NB4 (cell line): Measurements from ENCODE around the gene MTARC2.

Experiments
- DNase-seq: peaks from one replicate; pipeline ENCODE4 v3.0.0; 2010; ENCODE audit warnings: low read depth
- H3K4me3 ChIP-seq: one replicate; pipeline ENCODE4 v1.5.1; 2011; ENCODE audit warnings: mild to moderate bottlenecking, low read depth, low read length, moderate library complexity
- MYC ChIP-seq: IDR thresholded peaks from 2 replicates; pipeline ENCODE4 v1.6.1; 2011; ENCODE audit warnings: low read depth, low read length
- POLR2A ChIP-seq: IDR thresholded peaks from 2 replicates; pipeline ENCODE4 v1.6.1; 2011; ENCODE audit warnings: mild to moderate bottlenecking; ENCODE audit not compliant: insufficient read length; ENCODE audit errors: extremely low read depth
- TF ChIP-seq, protein P1 (sequence below): IDR thresholded peaks from 2 replicates; pipeline ENCODE4 v1.6.1; 2011; ENCODE audit warnings: low read depth, low read length
- TF ChIP-seq, protein P2 (sequence below): IDR thresholded peaks from one replicate; pipeline ENCODE4 v1.5.1; 2012; ENCODE audit warnings: low read depth, low read length

The MTARC2 gene

DNA sequence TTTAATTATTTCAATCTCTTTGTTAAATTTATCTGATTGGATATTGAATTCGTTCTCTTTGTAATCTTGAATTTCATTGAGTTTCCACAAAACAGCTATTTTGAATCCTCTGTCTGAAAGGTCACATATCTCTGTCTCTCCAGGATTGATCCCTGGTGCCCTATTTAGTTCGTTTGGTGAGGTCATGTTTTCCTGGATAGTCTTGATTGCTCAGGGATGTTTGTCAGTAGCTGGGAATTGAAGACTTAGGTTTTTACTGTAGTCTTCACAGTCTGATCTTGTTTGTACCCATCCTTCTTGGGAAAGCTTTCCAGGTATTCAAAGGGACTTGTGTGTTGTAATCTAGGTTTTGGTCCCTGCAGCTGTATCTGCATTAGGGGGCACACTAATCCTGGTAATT lies 6.8 kb upstream of the MTARC2 start:
- no peak overlapping the region for H3K4me3 ChIP-seq
- TF ChIP-seq, protein P1, sequence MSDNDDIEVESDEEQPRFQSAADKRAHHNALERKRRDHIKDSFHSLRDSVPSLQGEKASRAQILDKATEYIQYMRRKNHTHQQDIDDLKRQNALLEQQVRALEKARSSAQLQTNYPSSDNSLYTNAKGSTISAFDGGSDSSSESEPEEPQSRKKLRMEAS: no peak
- no peak for TF ChIP-seq POLR2A
- TF ChIP-seq, protein P2, sequence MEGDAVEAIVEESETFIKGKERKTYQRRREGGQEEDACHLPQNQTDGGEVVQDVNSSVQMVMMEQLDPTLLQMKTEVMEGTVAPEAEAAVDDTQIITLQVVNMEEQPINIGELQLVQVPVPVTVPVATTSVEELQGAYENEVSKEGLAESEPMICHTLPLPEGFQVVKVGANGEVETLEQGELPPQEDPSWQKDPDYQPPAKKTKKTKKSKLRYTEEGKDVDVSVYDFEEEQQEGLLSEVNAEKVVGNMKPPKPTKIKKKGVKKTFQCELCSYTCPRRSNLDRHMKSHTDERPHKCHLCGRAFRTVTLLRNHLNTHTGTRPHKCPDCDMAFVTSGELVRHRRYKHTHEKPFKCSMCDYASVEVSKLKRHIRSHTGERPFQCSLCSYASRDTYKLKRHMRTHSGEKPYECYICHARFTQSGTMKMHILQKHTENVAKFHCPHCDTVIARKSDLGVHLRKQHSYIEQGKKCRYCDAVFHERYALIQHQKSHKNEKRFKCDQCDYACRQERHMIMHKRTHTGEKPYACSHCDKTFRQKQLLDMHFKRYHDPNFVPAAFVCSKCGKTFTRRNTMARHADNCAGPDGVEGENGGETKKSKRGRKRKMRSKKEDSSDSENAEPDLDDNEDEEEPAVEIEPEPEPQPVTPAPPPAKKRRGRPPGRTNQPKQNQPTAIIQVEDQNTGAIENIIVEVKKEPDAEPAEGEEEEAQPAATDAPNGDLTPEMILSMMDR: no peak
- TF ChIP-seq MYC: no peak
- DNase-seq: no peak

DNA sequence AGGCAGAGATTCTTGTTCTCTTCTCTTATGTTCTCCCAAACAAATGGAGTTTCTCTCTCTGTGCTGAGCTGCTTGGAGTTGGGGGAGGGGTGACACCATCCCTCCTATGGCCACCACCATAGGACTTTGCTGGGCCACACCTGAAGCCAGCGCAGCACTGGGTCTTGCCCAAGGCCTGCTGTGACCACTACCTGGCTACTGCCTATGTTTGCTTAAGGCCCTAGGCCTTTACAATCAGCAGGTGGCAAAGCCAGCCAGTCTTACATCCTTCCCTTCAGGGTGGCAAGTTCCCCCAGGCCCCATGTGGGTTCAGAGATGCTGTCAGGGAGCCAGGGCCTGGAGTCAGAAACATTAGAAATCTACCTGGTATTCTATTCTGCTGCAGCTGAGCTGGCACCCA lies 6.3 kb upstream of the MTARC2 start:
- no peak for DNase-seq
- TF ChIP-seq MYC (no peak), POLR2A (no peak)
- TF ChIP-seq, protein P1: no peak
- TF ChIP-seq, protein P2: no peak
- H3K4me3 ChIP-seq: no peak overlapping the region

DNA sequence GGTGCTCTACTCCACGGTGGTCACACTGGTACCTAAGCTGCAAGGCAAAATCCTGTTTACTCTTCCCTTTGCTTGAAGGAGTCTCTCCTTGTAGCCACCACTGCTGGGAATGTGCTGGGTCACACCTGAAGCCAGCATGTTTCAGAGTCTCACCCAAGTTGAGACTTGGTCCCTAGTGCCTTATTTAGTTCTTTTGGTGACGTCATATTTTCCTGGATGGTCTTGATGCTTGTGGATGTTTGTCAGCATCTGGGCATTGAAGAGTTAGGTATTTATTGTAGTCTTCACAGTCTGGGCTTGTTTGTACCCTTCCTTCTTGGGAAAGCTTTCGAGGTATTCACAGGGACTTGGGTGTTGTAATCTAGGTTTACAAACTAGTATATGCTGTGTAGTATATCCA lies 5.6 kb upstream of the MTARC2 start:
- TF ChIP-seq, protein P2: no peak
- no peak for TF ChIP-seq POLR2A
- no peak for DNase-seq
- no peak overlapping the region for H3K4me3 ChIP-seq

DNA sequence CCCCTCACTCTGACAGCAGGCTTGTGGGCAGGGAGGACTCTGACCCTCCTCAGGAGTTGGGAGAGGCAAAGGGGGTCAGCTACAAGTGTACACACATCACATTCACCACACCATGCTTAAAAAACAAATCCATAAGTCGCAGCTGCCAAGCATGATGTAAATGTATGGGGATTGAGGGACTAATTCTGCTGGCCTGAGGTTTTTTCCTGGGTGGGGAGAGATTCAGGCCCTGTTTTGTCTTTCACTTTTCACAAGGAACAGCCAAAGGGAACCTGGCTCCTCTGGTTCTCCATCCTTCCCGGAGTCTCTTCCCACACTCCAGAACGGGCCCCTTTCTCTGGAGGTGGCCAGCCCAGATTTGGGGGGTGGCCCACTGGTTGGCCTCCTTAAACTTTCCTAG lies 1.3 kb upstream of the MTARC2 start:
- H3K4me3 ChIP-seq: no peak overlapping the region
- TF ChIP-seq, protein P2: no peak
- TF ChIP-seq MYC: no peak
- TF ChIP-seq POLR2A: no peak
- TF ChIP-seq, protein P1: no peak
- DNase-seq: no peak

GRCh38 chr1:220747437-220748088 lies 559 bp upstream of the MTARC2 start:
- DNase-seq: no peak
- TF ChIP-seq, protein P1: no peak
- TF ChIP-seq, protein P2: no peak
- no peak for TF ChIP-seq POLR2A
- no peak for TF ChIP-seq MYC
- peak overlapping the region; percentile 73 for H3K4me3 ChIP-seq

- TF ChIP-seq, protein P2: no peak
- no peak for TF ChIP-seq MYC
- no peak for TF ChIP-seq POLR2A
- TF ChIP-seq, protein P1: no peak
- peak overlapping the region; percentile 73 for H3K4me3 ChIP-seq
- no peak for DNase-seq
Observed at GRCh38 chr1:220748936-220749335, 814 bp downstream of the MTARC2 start.
